Erythroblast (primary cell): Measurements from ENCODE around the gene WDR5.

Experiments used
- DNase-seq, 2 experiments: peaks; one replicate each; lab custom pipeline; 2025; lab: John Stamatoyannopoulos, UW
- GATA1 ChIP-seq: IDR thresholded peaks from 2 replicates; pipeline ENCODE4 v1.6.1; 2011; ENCODE audit warnings: low read depth, mild to moderate bottlenecking, control low read depth, low read length, moderate library complexity
- POLR2A ChIP-seq: IDR thresholded peaks from 2 replicates; pipeline ENCODE4 v1.6.1; 2011; ENCODE audit warnings: mild to moderate bottlenecking, low read length

Gene WDR5

DNA sequence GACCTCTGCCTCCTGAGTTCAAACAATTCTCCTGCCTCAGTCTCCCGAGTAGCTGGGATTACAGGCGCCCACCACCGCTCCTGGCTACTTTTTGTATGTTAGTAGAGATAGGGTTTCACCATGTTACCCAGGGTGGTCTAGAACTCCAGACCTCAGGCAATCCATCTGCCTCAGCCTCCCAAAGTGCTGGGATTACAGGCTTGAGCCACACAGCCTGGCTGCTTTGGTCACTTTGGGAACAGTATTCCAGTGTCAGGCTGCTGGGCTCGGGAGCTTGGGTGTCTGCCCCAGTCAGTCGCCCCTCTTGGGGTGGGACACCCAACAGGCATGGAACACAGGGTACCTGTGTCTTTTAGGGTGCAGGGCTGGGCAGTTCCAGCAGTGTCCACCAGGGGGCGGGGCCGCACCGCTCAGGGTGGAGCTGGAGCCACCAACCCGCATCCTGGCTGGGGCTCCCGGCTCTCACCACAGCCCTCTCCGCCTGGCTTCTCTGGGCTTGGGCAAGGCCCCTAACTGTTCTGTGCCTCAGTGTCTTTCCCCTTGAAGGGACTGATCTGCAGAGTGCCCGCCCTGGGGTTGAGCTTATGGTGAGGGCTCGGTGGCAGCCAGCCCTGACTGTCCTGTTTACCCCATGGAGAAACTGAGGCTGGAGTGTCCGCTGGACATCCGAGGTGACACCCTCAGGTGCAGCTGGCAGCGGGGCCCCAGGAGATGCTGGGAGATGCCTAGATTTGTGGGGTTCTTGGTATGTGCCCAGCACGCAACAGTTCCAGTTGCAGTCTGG lies 34.8 kb downstream of the WDR5 start:
- TF ChIP-seq GATA1: no peak
- no peak for TF ChIP-seq POLR2A
- DNase-seq: no peak

DNA sequence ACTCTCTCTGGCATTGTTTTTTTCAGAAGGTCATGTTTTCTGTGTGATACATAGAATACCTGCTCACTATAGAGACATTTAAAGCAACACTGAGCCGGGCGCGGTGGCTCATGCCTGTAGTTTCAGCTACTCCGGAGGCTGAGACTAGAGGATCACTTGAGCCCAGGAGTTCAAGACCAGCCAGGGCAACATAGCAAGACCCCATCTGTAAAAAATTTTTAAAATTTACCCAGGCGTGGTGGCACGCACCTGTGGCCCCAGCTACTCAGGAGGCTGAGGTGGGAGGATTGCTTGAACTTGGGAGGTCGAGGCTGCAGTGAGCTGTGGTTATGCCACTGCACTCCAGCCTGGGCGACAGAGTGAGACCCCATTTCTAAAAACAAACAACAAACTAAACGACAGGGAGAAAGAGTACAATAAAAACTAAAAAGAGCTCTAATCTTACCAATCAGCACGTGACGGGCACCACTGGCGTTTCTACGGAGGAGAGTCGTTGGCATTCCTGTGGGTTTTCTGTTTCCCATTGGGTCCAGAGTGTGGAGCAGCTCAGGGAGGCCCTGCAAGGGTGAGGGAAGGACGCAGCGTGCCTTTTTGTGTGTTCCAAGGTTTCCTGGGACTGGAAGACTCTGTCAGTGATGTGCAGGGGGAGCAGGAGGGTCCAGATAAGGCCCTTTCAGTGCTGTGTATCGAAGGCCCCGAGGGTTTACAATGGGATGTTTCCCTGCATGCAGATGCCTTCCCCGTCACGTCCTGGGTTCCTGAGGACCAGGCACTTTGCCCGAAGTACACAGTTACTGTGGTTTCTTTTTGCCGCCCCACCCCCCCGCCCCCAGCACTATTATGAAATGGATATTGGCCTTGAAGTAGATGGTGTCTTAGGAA lies 35.7 kb downstream of the WDR5 start:
- no peak for DNase-seq
- TF ChIP-seq POLR2A (no peak), GATA1 (no peak)

DNA sequence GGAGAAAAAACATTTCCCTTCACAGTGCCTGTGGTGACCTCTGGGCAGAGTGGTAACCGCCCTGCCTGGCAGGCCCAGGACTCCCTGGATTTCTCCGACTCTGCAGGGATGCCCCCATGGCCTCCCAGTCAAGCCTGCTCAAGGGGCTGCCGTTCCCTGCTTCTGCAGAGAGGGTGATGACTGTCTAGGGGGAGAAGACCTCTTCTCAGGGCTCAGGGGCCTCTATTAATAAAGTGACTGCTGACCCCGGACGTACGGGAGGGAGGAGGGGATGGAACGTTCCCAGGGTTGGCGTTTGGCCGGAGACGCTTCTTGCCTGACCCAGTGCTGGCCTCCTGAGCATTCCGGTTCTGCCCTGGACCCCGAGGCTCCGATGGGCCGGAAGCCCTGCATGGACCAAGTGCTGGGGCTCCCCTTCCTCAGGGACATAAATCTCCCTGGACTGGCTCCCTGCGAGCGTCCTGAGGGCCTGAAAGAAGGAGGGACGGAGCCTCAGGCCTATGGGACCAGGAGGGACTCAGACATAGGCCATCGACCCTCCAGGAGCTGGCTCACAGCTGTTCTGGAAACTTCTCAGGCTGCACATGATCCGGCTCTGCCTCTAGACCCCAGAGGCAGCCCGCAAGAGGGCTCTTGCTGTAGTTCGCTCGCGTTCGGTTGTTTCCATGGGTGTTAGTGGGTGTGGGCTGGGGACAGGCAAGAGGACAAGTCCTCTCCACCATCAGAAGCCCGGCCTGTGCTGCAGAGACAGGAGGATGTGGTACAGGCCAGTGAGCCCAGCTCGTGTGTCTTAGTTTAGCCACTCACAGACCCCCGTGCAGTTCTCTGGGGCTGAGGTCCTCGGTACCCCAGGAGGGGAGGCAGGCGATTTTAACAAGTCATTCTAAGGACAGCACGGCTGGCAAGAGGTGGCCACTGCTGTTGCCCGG lies 36.6 kb downstream of the WDR5 start:
- DNase-seq: no peak
- TF ChIP-seq POLR2A: no peak
- no peak for TF ChIP-seq GATA1

DNA sequence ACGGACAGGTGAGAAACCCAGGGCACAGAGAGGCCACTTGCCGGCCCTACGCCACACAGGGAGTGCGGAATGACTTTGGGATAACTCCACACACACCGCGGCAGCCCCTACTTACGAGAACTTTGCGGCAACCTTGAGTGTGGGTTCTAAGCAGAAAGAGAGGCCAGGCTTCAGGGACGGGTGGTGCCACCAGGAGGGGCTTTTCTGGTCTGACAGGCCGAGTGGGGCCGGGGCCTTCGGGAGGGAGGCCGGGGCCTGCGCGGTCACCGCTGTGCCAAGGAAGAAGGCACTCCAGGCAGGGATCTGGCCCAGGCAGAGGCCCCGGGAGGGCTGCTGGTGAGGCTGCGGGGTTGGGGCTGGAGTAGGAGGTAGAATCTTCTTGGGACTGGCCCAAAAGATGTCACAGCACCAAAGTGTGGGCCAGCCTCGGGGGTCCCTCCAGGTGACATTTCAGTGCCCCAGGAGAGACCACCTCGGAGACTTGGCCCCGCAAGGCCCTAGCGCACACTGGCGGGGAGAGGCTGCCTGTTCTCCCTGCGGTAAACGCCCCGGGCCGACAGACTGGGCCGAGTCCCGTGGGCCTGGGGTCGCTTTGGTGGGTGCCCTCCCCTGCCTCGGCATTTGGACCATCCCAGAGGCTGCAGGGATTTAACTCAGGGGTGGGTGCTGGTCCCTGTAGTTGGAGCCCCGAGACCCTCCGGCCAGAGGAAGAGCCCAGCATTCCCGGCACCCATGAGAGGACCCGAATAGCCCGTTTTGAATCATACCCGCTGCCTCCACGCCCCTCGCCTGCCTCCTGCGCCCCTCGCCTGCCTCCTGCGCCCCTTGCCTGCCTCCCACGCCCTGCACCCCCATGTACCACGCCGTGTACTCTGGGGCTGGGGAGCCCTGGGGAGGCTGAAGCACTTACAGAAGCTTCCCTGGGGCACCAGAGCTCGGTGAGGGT lies 37.5 kb downstream of the WDR5 start:
- TF ChIP-seq GATA1 (no peak), POLR2A (no peak)
- DNase-seq: no peak

DNA sequence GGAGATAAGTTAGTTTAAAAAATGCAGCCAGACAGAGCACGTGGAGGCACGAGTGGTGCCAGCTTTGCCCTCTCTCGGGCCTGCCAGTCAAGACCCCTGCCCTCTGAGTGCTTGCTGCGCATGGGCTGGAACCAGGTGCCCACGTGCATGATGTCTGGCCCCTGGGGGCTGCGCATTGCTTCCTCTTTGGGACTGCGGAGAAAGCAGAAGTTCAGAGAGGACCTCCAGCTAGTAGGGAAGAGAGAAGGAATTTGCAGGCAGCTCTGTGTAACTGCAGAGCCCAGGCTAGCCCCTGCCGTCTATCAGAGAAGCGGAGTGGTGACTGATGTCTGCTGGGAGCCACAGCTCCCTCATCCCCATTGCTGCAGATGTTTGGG lies 38.2 kb downstream of the WDR5 start:
- DNase-seq: no peak
- TF ChIP-seq POLR2A (no peak), GATA1 (no peak)

GRCh38 chr9:134174526-134175290 lies 38.8 kb downstream of the WDR5 start:
- TF ChIP-seq GATA1 (no peak), POLR2A (no peak)
- DNase-seq: no peak

- TF ChIP-seq GATA1 (no peak), POLR2A (no peak)
- no peak for DNase-seq
Observed at GRCh38 chr9:134175291-134175807, 39.5 kb downstream of the WDR5 start.

DNA sequence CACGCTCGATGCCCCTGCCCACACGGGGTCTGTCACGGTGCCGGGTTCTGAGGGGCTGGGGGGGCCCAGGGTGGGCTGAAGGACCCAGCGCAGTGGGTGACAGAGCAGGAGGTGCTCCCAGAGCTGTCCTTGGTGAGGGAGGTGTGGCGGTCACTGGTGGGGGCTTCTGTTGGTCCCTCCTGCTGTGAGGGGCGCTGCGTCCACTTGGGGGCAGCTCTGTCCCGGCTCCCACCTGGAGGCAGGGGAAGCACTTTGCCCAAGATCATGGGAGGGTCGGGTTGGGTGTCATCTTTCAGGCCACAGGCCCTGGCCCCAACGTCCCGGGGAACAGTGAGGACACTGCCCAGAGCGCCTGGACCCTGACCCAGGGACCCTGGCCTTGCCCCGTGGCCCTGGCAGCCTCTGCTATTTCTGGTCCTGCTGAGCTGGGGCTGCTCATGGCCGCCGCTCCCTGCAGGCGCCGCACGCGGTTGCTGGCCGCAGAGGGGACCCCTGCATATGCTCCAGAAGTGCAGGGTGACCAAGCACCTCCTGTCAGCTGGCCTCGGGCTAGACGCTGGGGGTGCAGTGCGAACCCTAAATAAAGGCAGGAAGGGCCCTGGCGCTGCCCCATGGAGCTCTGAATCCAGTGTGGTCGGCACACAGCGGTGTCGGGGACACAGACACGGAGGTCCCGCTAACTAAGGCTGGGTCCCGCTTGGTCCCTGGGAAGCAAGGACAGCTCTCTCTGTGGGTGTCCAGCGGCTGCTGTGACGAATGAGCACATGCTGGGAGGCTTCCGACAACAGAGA lies 40.1 kb downstream of the WDR5 start:
- DNase-seq: no peak
- TF ChIP-seq POLR2A: no peak
- TF ChIP-seq GATA1: no peak

- TF ChIP-seq GATA1 (no peak), POLR2A (no peak)
Observed at GRCh38 chr9:134176599-134176968, 40.7 kb downstream of the WDR5 start.

DNA sequence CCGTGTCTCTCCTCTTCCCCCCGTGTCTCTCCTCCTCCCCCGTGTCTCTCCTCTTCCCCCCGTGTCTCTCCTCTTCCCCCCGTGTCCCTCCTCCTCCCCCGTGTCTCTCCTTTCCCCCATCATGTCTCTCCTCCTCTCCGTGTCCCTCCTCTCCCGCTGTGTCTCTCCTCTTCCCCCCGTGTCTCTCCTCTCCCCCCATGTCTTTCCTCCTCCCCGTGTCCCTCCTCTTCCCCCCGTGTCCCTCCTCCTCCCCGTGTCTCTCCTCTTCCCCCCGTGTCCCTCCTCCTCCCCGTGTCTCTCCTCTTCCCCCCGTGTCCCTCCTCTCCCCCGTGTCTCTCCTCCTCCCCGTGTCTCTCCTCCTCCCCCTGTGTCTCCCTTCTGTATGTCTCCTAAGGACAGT lies 41.3 kb downstream of the WDR5 start:
- no peak for DNase-seq
- TF ChIP-seq POLR2A (no peak), GATA1 (no peak)

More at GRCh38 chr9:134176599-134176968, 40.7 kb downstream of the WDR5 start:
- DNase-seq: no peak
